Activated naive CD4-positive, alpha-beta T cell treated with anti-CD3 and anti-CD28 coated beads, Interleukin-2, amount 50 U/mL, for 16 hours (primary cell): Measurements from ENCODE around the gene MSRB1.
A peak's percentile ranks its signal among the peaks of the same experiment; 100 is the strongest.

Source experiments
- DNase-seq: peaks from one replicate; pipeline ENCODE4 v3.0.0-alpha.2; 2020

The MSRB1 gene, protein sequence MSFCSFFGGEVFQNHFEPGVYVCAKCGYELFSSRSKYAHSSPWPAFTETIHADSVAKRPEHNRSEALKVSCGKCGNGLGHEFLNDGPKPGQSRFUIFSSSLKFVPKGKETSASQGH

GRCh38 chr16:1942810-1943726 is at the start of gene MSRB1:
Gene MSRB1, minus strand, starts transcription at chr16:1943199. Its CDS starts 43 bp downstream, at chr16:1943156.
- peak; percentile 100 for DNase-seq

GRCh38 chr16:1991948-1992703 is 49.1 kb upstream of the MSRB1 start:
- DNase-seq = peak; percentile 96

DNA sequence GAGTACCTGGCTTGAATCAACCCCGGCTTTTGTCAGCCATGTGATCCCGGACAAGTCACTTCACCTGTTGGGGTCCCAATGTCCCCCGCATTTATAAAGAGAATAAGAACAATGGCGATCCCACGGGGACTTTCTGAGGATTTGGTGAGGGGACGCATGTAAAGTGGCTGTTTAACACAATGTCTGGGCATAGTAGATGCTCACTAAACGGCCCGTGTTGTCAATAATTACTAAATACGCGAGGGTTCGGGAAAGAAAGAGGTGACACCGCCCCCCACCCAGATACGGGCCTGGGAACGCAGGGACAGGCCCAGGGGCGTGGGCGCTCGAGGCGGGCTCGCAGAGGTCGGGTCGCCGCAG is 48.6 kb upstream of the MSRB1 start:
- no peak for DNase-seq

DNA sequence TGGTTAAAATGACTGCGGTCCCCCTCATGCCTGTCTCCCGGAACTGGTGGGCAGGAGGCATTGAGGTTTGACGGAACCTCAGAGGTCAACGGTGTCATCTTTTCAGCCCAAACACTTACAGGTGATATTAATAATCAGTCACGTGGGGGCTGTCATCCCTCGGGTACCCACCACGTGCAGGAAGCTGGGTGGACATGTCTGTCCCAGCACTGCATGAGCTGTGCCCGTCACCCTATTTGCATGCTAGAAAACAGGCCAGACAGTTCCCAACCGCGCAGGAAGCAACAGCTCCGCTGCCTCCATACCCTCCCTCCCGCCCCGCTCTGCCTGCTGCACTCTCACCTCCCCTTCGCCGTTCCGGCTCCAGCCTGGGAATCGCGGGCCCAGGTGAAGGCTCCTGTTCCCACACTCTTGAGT is 48.1 kb upstream of the MSRB1 start:
- no peak for DNase-seq

DNA sequence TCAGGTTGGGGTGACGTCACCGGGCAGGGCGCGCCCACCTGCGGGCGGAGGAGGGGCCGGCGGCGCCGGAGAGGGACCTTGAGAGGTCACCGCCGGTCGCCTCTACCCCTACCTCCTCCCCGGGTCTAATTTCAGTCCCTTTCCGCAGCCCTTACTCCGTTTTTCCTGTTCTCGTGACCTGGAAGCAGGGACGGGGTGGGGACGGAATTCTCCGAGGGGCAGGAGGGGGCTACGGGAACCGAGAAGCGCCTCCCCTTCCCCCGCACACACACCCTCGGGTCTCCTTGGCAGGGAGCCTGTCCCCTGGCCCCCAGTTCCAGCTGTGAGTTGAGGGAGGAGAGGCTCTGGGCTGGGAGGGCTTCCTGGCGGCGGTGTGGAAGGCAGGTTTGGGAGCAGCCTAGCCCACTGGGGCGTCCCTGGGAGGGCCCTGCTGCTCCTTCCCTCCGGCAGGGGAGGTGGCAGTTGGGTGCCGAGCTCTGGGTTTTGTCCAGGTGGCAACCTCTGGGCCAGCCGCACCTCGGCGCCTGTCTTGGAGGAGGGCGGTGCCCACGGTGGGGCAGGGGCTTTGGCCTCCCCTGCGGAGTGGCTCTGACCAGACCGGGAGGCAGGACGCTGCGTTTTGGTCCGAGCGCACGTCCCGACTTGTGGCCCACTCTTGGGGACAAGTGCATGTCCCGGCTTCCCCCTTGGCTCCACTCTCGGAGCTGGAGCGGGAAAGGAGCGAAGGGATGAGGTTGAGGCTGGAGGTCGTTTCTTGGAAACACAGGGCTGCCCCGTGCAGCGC is 47.5 kb upstream of the MSRB1 start:
- DNase-seq = no peak

DNA sequence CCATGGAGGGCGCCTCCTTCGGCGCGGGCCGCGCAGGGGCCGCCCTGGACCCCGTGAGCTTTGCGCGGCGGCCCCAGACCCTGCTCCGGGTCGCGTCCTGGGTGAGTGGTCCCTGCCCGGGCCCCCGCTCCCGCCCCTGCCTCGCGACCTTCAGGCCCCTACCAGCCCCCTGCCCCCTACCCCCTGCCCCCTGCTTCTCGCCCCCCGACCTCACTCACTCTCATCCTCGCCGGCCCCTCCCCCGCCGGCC is 47.0 kb upstream of the MSRB1 start:
- DNase-seq = no peak

DNA sequence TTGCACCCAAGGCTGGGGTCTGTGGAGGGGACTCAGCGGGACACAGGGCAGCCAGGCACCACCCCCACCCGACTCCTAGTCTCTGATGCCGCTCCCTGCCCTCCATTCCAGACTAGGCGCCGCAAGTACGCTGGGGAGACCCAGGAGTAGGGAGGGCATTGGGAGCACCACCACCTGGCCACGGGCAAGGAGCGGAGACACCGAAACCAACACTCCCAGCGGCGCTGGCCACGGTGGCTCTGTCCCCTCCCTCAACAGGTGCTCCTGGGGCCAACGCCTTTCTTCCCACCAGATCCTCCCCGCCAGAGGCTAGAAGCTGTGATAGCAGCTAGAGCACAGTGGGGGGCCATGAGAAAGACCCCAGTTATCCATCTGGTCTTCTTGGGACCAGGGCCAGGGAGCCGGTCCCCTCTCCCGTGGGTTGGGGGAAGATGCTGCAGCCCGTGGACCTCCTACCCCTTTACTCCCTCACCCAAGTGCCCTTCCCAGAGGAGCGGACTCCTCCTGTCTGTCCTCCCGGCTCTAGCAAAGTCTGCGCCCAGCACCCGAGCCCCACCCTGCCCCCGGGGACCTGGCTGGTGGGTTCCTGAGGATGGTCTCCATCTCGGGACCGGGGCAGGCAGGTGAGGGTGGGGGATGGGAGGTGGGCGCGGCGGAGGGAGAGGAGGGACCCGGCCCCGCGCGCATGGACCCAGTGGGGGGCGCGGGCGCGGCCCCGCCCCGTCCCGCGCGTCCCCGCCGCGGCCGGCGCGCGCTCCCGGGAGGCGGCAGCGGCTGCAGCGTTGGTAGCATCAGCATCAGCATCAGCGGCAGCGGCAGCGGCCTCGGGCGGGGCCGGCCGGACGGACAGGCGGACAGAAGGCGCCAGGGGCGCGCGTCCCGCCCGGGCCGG is 46.5 kb upstream of the MSRB1 start, which contains the start of gene SYNGR3:
TSS of gene SYNGR3 (plus strand) at position 762 of the 892 bp plus-strand sequence. CDS start 133 bp downstream, outside the sequence.
- no peak for DNase-seq

GRCh38 chr16:1987198-1987597 is 44.2 kb upstream of the MSRB1 start:
- no peak for DNase-seq

DNA sequence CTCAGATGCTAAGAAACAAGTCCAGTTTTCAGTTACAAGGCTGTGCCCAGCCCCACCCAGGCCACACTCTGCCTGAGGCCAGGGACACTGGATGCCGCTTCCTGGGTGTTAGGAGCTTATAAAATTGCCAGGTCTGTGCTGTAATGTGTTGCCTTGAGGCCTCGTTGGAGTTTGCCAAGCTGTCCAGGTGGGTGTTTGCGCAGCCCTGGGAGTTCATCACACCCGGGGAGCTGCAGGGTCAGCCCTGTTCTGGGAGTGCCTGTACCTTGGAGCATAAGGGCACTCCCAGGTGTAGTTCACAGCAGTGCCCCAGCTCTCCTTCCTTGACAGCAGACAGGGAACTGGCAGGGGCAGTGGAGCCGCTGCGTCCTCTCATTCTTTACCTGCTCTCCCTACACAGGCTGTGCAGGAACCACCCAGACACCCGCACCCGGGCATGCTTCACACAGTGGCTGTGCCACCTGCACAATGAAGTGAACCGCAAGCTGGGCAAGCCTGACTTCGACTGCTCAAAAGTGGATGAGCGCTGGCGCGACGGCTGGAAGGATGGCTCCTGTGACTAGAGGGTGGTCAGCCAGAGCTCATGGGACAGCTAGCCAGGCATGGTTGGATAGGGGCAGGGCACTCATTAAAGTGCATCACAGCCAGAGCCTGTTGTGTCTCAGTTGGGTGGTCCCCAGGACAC is 42.6 kb upstream of the MSRB1 start:
- no peak for DNase-seq

DNA sequence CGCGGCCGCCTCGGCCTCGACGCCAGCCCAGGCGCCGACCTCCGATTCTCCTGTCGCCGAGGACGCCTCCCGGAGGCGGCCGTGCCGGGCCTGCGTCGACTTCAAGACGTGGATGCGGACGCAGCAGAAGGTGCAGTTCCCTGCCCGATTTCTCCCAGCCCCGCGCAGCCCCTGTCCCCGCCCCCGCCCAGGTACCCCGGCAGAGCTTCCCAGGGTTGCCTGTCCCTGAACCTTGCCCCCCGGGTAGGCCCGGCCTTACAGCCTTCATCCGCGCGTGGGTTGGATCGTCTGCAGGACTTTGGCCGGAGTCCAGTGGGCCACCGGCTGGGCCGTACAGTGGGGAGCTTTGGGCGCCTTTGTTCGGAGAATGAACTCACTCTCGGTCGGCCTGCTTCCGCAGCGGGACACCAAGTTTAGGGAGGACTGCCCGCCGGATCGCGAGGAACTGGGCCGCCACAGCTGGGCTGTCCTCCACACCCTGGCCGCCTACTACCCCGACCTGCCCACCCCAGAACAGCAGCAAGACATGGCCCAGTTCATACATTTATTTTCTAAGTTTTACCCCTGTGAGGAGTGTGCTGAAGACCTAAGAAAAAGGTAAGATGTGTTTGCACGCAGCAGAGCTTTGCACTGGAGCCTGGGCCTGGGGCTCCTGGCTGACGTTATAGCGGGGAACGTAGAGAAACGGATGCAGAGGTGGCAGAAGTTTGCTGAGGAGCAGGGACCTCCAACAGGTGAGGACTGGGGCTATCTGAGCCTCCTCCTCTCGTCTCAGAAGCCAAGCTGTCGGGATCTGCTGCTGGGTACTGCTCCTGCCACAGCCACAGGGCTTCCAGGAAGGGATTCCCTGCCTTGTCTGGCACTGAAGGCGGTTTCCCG is 41.6 kb upstream of the MSRB1 start:
- no peak for DNase-seq

DNA sequence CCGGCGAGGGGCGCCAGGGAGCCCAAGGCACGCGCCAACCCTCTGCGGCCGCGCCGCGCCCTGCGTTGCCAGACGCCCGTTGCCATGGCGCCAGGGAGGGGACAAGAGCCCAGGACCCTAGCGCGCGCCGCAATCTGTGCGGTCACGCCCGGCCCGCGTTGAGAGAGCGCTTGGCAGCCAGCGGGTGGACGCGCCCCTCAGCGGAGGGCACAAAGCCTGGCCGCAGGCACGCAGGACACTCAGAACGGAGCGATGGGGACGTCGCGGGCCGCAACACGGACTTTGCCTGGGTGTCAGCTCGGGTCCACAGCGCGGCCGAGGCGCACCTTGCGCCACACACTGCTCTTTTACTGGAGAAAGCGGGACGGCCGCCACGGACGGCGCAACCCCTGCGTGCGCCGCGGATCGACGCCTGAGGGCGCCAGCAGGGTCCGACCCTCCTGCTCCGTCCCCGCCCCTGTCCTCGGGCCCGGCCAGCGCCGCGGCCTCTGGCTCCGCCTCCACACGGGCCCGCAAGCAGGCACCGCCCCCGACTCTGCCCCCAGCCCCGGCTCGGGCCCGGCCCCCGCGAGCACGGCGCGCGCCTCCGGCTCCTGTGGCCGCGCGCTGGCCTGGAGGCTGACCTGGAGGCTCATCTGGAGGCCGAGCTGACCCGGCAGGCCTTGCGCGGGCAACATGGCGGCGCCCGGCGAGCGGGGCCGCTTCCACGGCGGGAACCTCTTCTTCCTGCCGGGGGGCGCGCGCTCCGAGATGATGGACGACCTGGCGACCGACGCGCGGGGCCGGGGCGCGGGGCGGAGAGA is 40.7 kb upstream of the MSRB1 start, which contains the start of gene GFER:
TSS of gene GFER (plus strand) at position 650 of the 803 bp plus-strand sequence. CDS start at position 676, 26 bp downstream.
- DNase-seq = peak; percentile 63

- DNase-seq = no peak
Observed at GRCh38 chr16:1982991-1983543, 40.1 kb upstream of the MSRB1 start.

DNA sequence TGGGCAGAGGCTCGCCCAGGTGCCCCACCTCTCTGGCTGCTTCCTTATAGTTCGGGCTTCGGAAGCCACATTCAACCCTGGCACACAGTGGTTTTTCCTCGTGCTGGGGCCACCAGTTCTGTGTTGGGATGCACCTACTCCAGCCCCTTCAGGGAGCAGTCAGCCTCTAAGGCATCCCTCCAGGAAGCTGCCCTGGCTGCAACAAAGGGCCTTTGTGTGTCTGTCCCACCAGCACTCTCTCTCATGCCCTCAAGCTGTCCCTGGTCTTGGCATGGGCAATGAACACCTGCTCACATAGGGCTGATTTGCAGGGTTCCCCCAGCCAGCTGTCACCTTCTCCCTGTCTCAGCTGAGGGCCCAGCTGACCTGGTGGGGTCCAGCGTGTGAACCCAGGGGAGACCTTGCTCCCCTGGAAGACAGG is 39.0 kb upstream of the MSRB1 start:
- no peak for DNase-seq

DNA sequence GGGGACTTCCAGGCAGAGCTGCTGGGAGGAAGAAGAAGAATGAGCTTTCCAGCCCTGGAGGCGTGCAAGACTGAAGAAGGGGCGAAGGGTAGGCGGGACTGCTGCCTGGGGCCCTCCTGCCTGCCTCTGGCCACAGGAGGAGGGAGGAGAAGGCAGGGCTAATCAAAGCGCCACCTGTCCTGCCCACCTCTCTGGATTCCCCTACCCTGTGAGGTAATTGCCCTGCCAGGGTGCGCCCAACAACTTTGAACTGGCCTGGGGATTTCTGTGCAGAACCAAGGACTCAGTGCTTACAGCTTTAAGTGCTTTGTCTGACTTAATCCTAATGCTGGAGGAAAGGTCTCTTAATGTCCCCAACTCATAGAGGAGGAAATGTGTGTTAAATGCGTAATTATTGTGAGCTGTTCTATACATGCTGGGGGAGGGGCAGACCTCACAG is 38.4 kb upstream of the MSRB1 start, which contains the start of gene NOXO1:
TSS of gene NOXO1 (minus strand) at position 72 of the 439 bp plus-strand sequence. CDS start 290 bp downstream, outside the sequence.
- DNase-seq = no peak

DNA sequence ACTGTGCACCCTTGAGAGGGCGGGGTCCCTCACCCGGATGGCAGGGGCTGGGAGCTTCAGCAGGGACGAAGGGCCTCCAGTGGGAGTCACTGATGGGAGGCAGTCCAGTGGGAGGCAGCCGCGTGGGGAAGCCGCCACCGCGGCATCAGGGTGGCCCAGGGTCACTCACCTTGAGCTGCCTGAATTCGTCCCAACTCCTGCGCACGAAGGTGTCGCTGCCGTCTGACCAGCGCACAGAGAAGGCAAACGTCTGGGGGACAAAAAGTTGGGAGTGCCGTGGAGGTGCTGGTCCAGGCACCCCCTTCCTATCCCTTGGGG is 37.7 kb upstream of the MSRB1 start:
- DNase-seq = no peak

GRCh38 chr16:1980030-1980769 is 37.2 kb upstream of the MSRB1 start:
- no peak for DNase-seq

DNA sequence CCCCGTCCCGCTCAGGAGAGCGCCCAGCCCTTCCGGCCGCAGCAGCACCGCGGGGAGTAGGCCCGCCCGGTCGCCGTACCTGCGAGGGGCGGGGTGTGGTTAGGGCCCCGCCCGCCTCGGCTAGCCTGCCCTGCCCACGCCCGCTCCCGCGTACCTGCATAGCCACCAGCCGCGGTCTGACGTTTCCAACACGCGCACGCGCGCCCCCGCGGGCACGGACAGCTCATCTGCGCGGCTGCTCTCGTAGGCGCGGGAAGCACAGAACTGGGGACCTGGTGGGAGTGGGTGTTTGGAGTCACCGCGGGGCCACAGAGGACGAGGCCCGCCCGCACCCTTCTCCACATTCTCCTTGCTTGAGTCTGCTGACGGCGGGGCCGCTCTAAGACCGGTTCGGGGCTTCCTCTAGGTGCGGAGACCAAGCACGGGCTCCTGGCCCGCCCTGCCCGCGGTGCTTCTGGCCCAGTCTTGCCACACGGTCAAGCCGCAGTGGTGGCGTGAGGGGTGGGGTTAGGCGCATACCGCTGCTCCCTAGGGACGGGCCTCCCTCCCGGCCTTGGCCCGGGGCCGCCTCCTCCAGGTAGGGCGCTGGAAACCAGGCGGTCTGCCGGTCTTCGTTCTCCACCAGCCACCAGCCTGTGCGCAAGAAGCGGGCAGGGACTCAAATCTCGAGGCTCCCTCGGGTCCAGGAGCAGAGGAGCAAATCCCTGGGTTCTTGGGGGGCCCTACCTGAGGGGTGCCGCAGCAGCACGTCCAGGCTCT is 36.5 kb upstream of the MSRB1 start:
- DNase-seq = peak; percentile 49
